Measurements from ENCODE around the gene NGFR.

The NGFR gene

DNA sequence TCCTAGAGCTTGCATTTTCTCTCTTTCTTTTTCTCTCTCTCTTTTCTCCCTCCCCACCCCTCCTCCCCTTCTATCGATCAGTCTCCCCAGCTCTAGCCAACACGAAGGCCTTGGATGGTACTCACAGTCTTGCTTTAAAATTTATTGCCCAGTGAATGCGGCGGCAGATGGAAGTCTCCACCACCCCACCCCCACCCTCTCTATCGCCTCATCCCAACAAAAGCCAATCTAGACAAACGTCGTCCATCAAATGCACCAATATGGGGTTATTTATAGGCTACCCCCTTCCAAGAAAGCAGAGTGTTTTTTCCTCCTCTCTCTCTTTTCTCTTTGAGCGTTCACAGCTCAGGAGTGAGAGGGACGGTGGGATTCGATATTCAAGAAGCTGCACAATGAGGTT, 10.5 kb upstream of the NGFR start:
- TF ChIP-seq, protein P1, sequence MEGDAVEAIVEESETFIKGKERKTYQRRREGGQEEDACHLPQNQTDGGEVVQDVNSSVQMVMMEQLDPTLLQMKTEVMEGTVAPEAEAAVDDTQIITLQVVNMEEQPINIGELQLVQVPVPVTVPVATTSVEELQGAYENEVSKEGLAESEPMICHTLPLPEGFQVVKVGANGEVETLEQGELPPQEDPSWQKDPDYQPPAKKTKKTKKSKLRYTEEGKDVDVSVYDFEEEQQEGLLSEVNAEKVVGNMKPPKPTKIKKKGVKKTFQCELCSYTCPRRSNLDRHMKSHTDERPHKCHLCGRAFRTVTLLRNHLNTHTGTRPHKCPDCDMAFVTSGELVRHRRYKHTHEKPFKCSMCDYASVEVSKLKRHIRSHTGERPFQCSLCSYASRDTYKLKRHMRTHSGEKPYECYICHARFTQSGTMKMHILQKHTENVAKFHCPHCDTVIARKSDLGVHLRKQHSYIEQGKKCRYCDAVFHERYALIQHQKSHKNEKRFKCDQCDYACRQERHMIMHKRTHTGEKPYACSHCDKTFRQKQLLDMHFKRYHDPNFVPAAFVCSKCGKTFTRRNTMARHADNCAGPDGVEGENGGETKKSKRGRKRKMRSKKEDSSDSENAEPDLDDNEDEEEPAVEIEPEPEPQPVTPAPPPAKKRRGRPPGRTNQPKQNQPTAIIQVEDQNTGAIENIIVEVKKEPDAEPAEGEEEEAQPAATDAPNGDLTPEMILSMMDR (conservative IDR thresholded peaks at IDR 0.05; ENCODE audit: low read depth, low read length): no peak
- no peak overlapping the region for H3K9ac ChIP-seq
- H2AFZ ChIP-seq (ENCODE audit: low read depth): no peak overlapping the region
- no peaks in the 10 kb centered on the region for H3K4me1 ChIP-seq (ENCODE audit: low read depth, poor library complexity, severe bottlenecking)
- no peak overlapping the region for H3K27ac ChIP-seq
- peaks cover 95% of the 10 kb centered on the region for H3K27me3 ChIP-seq (ENCODE audit: insufficient read depth, low read depth)
- no peaks in the 10 kb centered on the region for H3K79me2 ChIP-seq (ENCODE audit: insufficient read depth, low read depth)
- H3K36me3 ChIP-seq (ENCODE audit: insufficient read depth): no peaks in the 10 kb centered on the region
- no peaks in the 10 kb centered on the region for H4K20me1 ChIP-seq (ENCODE audit: insufficient read depth)
- no peak overlapping the region for H3K4me2 ChIP-seq
- no peak overlapping the region for H3K4me3 ChIP-seq (IDR thresholded peaks at IDR 0.05; ENCODE audit: insufficient read depth, low read depth, low read length)

DNA sequence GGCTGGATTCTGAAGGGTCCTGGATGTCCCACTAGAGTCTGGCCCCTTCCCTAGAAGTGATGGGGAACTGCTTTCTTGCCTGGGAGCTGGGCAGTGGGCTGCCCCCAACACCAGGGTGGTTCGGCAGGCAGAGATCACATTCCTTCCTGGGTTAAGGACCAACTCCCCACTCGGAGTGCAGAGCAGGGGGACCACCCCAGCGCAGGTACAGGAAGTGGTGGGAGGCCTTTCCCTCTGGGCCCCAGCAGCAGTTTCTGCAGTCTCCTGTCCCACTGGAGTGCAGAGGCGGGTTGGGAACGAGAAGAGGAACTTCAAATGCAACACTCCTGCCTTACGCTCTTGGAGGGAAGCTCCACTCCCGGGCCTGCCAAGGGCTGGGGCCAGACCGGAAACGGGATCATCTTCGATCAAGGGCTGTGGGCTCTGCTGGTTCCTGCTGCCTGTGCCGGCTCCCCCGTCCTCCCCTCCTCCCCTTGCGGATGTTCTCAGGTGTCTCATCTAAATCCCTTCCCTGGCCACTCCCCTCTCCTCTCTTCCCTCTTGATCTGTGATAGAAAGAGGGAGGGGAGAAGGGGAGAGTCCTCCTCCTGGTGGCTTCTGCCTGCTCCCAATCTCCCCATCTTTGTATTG, 9.0 kb upstream of the NGFR start:
- Histone ChIP-seq H3K27ac (no peak overlapping the region), H3K36me3 (ENCODE audit: insufficient read depth) (no peaks in the 10 kb centered on the region), H4K20me1 (ENCODE audit: insufficient read depth) (no peaks in the 10 kb centered on the region), H3K4me3 (IDR thresholded peaks at IDR 0.05; ENCODE audit: insufficient read depth, low read depth, low read length) (no peak overlapping the region), H3K79me2 (ENCODE audit: insufficient read depth, low read depth) (no peaks in the 10 kb centered on the region), H3K4me1 (ENCODE audit: low read depth, poor library complexity, severe bottlenecking) (no peaks in the 10 kb centered on the region), H3K27me3 (ENCODE audit: insufficient read depth, low read depth) (peaks cover 96% of the 10 kb centered on the region), H3K9ac (no peak overlapping the region), H2AFZ (ENCODE audit: low read depth) (no peak overlapping the region), H3K4me2 (no peak overlapping the region)
- TF ChIP-seq, protein P1 (conservative IDR thresholded peaks at IDR 0.05; ENCODE audit: low read depth, low read length): no peak

DNA sequence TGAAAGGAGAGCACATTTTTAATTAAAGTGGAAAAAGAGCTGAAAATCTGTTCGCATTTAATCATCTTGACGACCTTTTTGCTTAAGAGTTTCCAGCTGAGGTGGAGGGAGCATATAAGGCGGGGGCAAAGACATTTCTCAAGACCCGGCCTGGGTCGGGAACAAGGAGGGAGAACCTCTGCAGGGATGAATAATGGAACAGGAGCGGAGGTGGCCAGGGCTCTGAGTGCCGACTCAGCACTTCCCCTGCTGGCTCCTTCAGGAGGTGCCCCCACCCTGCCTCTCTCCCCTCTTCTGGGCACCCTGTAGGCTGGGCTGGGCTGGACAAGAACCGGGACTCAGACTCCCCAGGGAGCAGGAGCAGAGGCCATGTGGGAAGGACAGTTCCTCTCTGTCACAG, 7.9 kb upstream of the NGFR start:
- Histone ChIP-seq H4K20me1 (ENCODE audit: insufficient read depth) (no peaks in the 10 kb centered on the region), H3K4me3 (IDR thresholded peaks at IDR 0.05; ENCODE audit: insufficient read depth, low read depth, low read length) (no peak overlapping the region), H2AFZ (ENCODE audit: low read depth) (no peak overlapping the region), H3K4me2 (no peak overlapping the region), H3K79me2 (ENCODE audit: insufficient read depth, low read depth) (no peaks in the 10 kb centered on the region), H3K36me3 (ENCODE audit: insufficient read depth) (no peaks in the 10 kb centered on the region), H3K27me3 (ENCODE audit: insufficient read depth, low read depth) (peaks cover 93% of the 10 kb centered on the region), H3K9ac (no peak overlapping the region), H3K4me1 (ENCODE audit: low read depth, poor library complexity, severe bottlenecking) (no peaks in the 10 kb centered on the region), H3K27ac (no peak overlapping the region)
- TF ChIP-seq, protein P1 (conservative IDR thresholded peaks at IDR 0.05; ENCODE audit: low read depth, low read length): no peak

DNA sequence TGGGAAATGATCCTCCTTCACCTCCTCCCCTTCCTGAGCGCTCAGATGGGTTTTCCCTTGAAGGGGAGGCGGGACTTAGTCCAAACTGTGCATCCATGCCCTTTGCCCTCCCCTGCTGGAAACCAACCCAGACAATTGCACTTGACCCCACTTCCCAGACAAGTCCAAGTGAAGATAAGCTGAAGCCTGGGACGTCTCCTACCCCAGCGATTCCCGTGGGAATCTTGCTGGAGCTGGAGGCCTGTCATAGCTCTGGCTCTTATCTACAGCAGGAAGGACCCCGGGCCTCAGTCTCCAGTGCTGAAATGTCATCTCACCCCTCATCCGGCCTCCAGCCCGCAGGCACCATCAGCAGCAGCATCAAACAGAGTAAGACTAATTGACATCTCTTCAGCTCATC, 6.5 kb upstream of the NGFR start:
- Histone ChIP-seq H3K4me1 (ENCODE audit: low read depth, poor library complexity, severe bottlenecking) (no peaks in the 10 kb centered on the region), H3K27ac (no peak overlapping the region), H3K27me3 (ENCODE audit: insufficient read depth, low read depth) (peaks cover 89% of the 10 kb centered on the region), H3K36me3 (ENCODE audit: insufficient read depth) (no peaks in the 10 kb centered on the region), H3K79me2 (ENCODE audit: insufficient read depth, low read depth) (no peaks in the 10 kb centered on the region), H3K9ac (no peak overlapping the region), H3K4me2 (no peak overlapping the region), H3K4me3 (IDR thresholded peaks at IDR 0.05; ENCODE audit: insufficient read depth, low read depth, low read length) (no peak overlapping the region), H4K20me1 (ENCODE audit: insufficient read depth) (no peaks in the 10 kb centered on the region), H2AFZ (ENCODE audit: low read depth) (no peak overlapping the region)
- TF ChIP-seq, protein P1 (conservative IDR thresholded peaks at IDR 0.05; ENCODE audit: low read depth, low read length): no peak

All from KMS-11 (cell line).